ENCODE data around the gene STOML3. TPM values are rescaled to one million over a fixed set of nuclear protein-coding genes. Genes with fewer than 3 reads are reported as not detected.
"Not testable (repeated sequence)": the region's sequence is repeated elsewhere in the genome, so short reads cannot be mapped to it uniquely, and the experiment has no call there.

STOML3 gene
- total RNA-seq, 2 donors from 2014 or later: 0.12 to 0.25 TPM

- ATAC-seq; intact Hi-C loops (cut with DNase I, micrococcal nuclease); DNase-seq: not testable (repeated sequence)
These were observed 15.9 kb upstream of the STOML3 start for GRCh38 chr13:39006371-39007111.

- ATAC-seq (no peak), DNase-seq (no peak)
- intact Hi-C loops (cut with DNase I, micrococcal nuclease): no loop called here
These were observed 8.1 kb upstream of the STOML3 start for GRCh38 chr13:38998739-38999138.

- intact Hi-C loops (cut with DNase I, micrococcal nuclease): no loop called here
- ATAC-seq (no peak), DNase-seq (no peak)
These were observed 2.8 kb upstream of the STOML3 start for GRCh38 chr13:38993381-38993780.

DNA sequence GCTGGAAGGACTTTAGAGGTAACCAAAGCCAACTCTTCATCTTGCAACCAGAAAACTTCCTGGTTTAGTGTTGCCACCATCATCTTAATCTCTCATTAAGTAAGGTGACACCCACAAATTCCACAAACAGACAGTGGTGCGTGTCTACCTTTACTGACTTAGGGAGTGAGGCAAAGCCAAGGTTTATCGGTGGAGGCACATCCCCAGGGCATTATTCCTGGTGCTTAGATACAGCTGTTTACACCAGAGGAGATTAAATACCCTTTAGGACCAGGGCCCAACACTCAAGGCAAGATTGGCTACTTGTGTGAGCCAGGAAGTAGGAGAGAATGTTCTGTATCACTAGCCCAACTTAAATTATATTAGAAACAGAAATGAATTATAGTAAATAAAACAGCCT, 9.5 kb downstream of the STOML3 start:
- intact Hi-C loops (cut with DNase I, micrococcal nuclease): no loop called here
- ATAC-seq (no peak), DNase-seq (no peak)

DNA sequence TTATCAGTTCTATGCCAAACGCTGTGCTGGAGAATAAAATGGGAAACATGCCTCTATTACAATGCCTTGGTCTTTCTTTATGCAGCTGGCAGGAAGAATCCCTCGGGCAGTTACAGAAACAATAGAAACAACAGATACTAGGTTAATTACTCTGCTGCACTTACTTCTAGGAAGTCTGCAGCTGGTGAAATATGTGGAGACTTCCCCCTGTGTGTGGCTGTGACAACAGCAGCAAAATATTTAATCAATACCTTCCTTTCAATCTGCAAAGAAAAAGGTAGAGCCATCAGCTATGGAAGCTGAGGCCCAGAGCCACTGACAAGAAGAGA, 9.9 kb downstream of the STOML3 start:
- ATAC-seq (no peak), DNase-seq (no peak)
- intact Hi-C loops (cut with DNase I, micrococcal nuclease): no loop called here

- intact Hi-C loops (cut with DNase I, micrococcal nuclease): no loop called here
These were observed 10.5 kb downstream of the STOML3 start for GRCh38 chr13:38979891-38980749.

DNA sequence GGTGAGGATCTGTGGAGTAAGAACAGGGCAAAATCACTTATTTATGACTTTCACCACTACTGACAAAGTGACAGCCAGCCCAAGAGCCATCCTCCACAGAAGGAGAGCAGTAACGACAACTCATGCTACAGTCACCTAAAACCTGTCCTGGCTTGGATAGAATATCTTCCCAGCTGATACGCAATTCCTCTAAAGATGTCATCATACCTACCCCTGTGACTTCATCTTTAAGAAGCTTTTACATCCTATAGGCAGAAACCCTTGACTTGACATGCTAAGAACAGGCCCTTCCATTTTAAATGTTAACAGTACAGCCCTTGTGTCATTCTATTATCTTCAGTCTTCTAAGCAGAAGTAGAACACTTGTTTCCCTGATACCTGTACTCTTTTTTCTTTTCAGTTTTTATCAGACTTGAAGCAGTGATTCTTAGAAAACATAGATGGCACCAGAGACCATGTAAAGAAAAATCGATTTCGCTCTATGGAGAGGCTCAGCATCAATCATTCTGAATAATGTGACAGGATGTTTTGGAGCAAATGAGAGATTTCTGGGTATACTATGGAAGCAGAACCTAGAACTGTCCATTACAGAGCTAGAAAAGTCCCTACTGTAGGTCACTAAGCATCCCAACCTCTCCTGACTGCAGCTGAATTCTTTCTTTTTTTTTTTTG, 20.1 kb downstream of the STOML3 start:
- intact Hi-C loops (cut with DNase I, micrococcal nuclease): no loop called here
- ATAC-seq (peak; percentile 21), DNase-seq (no peak)

More at GRCh38 chr13:38979891-38980749, 10.5 kb downstream of the STOML3 start:
- ATAC-seq (no peak), DNase-seq (no peak)

DNA sequence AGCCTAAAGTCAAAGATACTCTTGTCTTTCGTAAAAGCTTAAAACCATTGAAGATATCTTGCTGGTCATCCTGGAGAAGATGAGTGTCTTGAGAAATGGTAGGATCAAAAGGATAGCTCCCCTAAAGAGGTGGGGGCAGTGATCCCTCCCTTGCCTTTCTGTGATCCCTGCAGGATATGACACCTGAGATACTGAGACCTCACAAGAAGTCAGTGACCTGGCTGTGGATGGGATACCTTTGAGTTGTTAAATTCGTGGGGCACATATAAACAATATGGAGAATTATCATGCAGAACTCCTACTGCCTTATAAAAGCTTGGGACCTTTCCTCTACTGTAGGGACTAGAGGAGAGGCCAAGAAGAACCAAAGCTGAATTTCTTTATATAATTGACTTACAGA, 21.4 kb downstream of the STOML3 start:
- DNase-seq (no peak), ATAC-seq (no peak)
- intact Hi-C loops (cut with DNase I, micrococcal nuclease): no loop called here

- DNase-seq (no peak), ATAC-seq (no peak)
- intact Hi-C loops (cut with DNase I, micrococcal nuclease): no loop called here
These were observed 23.2 kb downstream of the STOML3 start for GRCh38 chr13:38967446-38967845.

DNA sequence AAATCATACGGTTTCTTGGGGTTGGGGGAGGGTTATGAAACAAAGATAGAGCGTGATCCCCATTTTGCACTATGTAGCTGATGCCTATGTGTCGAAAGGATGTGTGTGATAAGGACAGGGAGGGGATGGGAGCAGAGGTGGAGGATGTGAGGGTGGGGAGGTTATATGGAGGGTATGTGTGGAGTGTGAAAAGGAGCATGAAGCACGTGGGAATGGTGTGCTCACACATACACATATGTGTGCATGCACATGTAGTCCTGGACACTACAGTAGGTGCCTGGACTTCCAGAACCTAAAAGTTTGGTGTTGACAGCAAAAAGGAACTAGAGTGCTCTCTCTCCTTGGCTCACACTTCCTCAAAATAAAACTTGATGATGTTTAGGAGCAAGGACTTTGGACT, 25.4 kb downstream of the STOML3 start:
- no peak for ATAC-seq
- intact Hi-C loops (cut with DNase I, micrococcal nuclease): no loop called here
- no peak for DNase-seq

DNA sequence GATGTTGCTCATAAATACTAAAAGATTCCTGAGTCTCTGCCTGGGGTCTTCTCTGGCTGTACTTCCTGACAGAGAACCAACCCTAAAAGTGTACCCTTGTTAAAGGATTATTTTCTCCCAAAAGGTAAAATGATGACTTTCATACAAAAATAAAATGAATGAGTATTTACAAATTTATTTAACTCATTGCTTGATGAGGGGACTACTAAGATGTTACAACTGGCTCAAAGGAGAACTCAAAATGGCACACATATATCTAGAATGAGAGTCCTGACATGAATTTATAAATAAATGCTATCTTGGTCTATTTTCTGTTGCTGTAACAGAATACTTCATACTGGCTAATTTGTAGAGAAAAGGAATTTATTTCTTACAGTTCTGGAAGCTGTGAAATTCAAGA, 30.5 kb downstream of the STOML3 start:
- no peak for DNase-seq
- ATAC-seq: no peak
- intact Hi-C loops (cut with DNase I, micrococcal nuclease): no loop called here

GRCh38 chr13:38957794-38958592, 32.6 kb downstream of the STOML3 start:
- no peak for DNase-seq
- intact Hi-C loops (cut with DNase I, micrococcal nuclease): no loop called here
- ATAC-seq: no peak

DNA sequence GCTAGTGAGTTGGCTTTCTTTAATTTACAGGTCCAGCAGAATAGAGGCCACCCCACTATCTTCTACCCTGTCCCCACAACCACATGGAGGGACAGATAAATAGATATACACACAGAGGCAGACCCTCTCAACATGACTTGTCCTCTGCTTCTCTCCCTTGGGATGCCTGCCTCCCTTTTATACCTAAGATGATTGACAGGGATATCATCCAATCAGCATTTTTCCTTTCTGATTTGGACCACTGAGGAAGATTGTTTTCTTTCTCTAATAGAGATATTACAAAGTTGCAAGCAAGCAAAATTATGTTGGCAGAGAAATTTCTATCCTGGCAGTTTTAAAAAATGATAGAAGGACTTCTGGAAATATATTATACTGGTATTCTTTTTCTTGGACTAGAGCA, 35.8 kb downstream of the STOML3 start:
- intact Hi-C loops (cut with DNase I, micrococcal nuclease): no loop called here
- DNase-seq (no peak), ATAC-seq (no peak)

DNA sequence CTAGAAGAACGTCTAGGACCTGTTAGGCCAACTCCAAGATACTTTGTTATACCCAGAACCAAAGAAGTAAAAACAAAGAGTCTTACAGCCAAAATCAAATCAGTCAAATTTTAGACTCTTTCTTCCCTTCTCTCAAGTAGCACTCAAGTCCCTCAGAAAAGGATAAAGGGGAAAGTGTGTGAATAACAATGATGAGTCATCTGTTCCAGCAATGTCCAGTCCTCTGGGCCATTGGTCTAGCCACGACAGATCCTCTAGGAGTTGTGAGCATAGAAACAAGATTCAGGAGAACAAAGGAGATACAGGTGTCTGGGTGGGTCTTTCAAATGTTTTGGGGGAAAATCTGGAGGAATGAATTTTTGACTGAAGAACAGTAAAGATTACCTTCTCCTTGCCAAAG, 36.3 kb downstream of the STOML3 start:
- intact Hi-C loops (cut with DNase I, micrococcal nuclease): no loop called here
- DNase-seq: no peak
- ATAC-seq: no peak

DNA sequence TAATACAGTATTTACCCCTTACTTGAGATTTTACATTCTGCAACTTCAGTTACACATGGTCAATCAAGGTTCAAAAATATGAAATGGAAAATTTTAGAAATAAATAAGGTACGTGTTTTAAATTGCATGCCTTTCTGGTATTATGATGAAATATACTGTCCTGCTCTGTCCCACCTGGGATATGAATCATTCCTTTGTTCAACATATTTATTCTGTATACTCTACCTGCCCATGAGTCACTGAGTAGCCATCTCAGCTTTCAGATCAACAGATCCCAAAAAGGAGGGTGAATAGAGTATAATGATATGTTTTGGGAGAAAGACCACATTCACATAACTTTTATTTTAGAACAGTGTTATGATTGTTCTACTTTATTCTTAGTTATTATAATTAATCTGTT, 37.8 kb downstream of the STOML3 start:
- ATAC-seq (no peak), DNase-seq (no peak)
- intact Hi-C loops (cut with DNase I, micrococcal nuclease): no loop called here

GRCh38 chr13:38951525-38952313, 38.9 kb downstream of the STOML3 start:
- ATAC-seq: peak; percentile 86
- intact Hi-C loops (cut with DNase I, micrococcal nuclease): no loop called here
- peak; percentile 62 to 80 for DNase-seq

DNA sequence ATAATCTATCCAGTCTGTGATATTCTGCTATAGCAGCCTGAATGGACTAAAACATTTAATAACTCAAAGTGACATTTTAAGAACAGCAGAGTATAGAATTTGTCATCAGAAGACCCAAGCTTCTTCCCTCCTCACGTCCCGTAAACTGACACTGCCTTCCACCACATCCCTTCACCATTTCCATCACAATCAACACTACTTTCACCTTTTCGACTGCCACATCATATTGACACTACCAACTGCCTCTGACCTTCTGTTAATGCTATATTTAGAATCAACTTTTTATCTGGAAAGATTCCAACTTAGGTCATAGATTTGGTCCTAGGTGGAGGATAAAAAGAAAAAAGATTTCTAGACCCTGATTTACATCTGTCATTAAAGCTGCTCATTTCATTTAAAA, 39.6 kb downstream of the STOML3 start:
- intact Hi-C loops (cut with DNase I, micrococcal nuclease): no loop called here
- ATAC-seq: peak; percentile 37
- no peak for DNase-seq

DNA sequence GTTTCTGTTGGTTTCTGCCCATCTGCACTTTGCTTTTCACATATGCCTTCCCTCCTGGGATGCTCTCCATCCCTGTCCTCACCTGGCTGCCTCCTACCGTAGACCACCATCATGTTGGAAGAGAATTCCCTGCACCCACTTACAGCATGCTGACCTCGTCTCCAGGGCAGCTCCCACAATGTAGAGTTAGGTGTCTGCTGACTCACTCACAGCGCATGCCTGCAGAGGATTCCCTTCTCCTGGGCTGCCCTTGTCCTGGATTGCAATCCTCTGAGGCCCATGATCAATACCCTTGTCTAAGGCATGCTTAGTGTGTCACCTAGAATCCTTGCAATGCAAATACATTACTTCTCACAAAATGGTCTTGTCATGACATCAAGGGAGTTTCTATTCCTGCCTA, 43.6 kb downstream of the STOML3 start:
- no peak for DNase-seq
- no peak for ATAC-seq
- intact Hi-C loops (cut with DNase I, micrococcal nuclease): no loop called here

Data from left colon (tissue), 2 donors.